Activated CD4-positive, alpha-beta T cell treated with anti-CD3 and anti-CD28 coated beads, Interleukin-2, amount 50 U/mL, for 48 hours (primary cell): ENCODE results near the gene ZGRF1.
A peak's percentile ranks its signal among the peaks of the same experiment; 100 is the strongest.
"Not testable (repeated sequence)": the region's sequence is repeated elsewhere in the genome, so short reads cannot be mapped to it uniquely, and the experiment has no call there.

ENCODE experiments used
- DNase-seq, 2 experiments: peaks; one replicate each; pipeline ENCODE4 v3.0.0-alpha.2; 2020

ZGRF1 gene, protein sequence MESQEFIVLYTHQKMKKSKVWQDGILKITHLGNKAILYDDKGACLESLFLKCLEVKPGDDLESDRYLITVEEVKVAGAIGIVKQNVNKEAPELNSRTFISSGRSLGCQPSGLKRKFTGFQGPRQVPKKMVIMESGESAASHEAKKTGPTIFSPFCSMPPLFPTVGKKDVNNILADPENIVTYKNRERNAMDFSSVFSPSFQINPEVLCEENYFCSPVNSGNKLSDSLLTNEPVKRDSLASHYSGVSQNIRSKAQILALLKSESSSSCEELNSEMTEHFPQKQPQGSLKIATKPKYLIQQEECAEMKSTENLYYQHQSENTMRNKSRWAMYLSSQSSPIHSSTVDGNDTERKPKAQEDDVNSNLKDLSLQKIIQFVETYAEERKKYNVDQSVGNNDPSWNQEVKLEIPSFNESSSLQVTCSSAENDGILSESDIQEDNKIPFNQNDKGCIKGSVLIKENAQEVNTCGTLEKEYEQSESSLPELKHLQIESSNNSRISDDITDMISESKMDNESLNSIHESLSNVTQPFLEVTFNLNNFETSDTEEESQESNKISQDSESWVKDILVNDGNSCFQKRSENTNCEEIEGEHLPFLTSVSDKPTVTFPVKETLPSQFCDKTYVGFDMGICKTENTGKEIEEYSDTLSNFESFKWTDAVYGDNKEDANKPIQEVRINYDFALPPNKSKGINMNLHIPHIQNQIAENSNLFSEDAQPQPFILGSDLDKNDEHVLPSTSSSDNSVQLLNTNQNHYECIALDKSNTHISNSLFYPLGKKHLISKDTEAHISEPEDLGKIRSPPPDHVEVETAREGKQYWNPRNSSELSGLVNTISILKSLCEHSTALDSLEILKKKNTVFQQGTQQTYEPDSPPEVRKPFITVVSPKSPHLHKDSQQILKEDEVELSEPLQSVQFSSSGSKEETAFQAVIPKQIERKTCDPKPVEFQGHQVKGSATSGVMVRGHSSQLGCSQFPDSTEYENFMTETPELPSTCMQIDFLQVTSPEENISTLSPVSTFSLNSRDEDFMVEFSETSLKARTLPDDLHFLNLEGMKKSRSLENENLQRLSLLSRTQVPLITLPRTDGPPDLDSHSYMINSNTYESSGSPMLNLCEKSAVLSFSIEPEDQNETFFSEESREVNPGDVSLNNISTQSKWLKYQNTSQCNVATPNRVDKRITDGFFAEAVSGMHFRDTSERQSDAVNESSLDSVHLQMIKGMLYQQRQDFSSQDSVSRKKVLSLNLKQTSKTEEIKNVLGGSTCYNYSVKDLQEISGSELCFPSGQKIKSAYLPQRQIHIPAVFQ (N-terminal part only)

DNA sequence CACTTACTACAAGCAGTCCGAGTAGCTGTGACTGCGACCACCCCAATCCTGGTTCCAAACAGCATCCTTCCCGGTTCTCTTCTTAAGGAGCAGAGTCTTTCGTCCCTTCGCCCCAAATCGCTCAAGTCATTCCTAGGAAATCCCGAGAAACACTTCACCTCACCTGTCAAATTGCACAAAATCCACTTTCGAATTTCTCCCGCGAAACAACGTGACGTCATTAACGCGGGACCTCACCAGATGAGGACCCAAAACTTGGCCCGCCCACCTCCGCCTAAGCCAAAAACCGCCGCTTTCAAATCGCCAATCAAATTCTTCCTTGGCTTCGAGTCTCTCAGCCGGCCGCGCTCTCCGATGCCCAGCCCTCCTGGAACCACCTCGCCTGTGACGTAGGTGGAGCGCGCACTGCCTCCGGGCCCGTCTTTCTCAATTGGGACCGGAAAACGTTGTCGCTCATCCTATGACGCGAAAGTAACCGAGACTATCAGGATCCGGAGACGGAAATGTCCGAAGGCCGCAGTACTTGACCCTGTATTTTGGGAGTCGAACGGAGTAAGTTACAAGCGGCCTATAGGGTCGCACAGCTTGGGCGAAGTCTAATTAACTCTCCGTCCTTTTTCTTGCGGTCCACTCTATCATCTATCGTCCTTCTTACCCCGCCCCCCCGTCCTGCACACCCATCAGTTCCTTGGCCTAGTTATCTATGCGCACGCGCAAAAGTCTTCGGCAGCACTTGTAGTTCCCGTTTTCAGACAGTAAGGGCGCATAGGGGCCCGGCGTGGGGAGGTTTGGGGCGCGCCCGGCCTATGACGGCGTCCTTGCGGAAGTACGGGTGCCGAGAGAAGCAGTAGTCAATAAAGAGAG, at the start of gene ZGRF1, which contains the start of gene LARP7:
Gene ZGRF1, minus strand, starts transcription at position 222 of the 864 bp plus-strand sequence. CDS start 3,733 bp downstream, outside the sequence.
Gene LARP7, plus strand, starts transcription at position 456 of the 864 bp plus-strand sequence. CDS start 7,527 bp downstream, outside the sequence.
- peak; percentile 95 to 97 for DNase-seq

DNA sequence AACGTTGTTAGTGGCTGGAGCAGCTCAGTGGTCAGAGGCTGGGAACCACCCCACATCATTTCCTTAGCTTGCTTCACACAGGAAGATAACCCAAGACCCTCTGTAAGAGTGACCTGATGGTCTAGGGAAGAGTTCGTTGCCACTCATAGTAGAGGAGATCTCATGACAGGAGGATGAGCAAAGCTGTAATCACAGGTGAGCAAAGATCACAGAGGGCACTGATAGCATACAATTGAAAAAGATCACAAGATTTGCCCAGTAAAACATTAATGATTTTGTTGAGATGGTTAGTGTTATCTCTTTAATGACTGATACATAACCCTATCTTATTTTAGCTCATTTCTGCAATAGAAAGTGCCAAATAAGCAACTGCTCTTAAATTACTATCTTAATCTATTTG, 44.3 kb upstream of the ZGRF1 start:
- no peak for DNase-seq

DNA sequence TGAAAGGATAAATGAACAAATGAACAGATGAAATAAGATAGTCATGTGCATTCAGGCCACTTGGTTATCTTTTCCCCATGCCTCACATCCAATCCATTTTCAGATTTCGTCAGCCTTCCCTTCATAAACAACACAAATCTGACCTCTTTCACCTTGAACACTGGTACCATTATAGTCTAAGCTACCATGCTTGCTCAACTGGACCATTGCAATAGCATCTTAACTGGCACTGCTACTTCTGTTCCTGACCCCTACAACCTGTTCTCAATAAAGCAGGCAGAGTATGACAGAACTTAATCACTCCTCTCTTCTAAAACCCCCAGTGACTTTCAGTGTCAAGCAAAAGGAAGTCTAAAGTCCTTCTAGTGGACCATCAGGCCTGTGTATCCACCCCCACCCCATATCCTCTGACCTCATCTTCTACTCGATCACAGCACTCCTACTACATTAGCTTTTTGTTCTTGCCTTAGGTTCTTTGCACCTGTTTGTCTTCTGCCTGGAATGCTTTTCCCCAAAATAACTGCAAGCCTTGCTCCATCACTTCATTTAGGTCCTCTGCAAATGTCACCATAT, 40.9 kb upstream of the ZGRF1 start:
- no peak for DNase-seq

DNA sequence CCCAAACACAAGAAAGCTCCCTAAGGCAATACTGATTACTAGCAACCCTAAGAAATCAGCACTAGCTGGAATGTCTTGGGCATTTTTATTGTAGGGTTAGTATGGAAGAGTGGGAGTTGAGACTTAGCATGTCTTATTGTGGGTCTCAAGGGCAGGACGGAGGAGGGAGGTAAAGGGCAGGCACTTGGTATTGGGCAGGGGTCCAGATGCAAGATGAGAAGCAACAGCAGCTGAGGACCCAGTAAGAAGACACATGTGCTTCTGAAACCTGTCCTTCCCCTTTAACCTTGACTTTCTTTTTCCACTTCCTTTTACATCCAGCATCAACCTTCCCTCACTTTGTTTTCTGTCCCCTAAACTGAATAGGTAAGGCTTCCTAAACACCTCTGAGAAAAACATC, 37.7 kb upstream of the ZGRF1 start:
- DNase-seq = no peak

DNA sequence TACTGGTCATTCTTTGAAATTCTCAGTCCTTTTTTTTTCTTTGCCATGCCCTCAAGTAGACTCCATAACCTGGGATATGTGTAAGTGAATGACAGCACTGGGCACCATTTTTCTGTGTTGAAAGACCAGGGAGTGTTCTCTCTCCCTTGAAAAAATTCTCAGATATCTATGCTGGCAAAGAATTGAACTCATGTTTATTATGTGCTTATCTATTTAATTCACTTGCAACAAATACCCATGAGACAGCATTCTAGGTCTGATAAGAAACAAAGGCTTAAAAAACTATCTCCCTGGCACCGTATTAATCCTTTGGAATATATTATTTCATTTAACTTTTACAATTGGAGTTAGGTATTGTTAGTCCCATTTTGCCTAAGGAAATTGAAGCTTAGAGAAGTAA, 37.0 kb upstream of the ZGRF1 start:
- DNase-seq = no peak

DNA sequence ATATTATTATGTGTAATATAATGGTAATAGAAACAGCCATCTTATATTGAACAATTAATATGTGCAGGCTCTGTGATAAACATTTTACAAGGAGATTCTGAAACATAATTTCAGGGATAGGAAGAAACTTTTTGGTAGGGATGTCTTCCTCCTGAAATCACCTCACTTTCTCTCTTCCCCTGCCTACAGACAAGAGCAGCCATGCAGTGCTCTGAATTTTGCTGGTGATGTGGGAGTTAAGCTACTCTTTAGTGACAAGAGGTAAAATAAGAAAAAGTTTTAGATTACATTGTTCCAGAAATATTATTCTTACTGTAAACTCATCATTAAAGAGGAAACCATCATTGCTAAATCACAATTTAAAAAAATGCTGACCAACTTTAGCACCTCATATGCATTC, 36.4 kb upstream of the ZGRF1 start:
- DNase-seq = no peak

DNA sequence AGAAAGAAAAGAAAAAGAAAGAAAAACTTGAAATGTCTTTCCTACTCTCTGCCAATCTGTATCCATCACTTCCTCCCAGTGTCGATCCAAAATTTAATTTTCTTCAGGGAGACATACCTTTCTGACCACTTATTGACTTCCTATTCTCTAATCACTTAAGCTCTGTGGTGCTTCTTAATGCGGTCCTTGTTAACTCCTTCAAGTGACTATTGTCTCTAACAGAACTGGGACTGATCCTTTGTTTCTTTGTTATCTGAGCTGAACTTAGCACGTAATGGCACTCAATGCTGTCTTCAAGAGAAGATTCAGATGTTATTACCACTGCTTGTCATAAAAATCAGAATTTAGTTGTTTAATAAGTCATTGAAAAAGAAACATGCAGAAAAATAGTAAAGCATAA, 31.4 kb upstream of the ZGRF1 start:
- DNase-seq = no peak

DNA sequence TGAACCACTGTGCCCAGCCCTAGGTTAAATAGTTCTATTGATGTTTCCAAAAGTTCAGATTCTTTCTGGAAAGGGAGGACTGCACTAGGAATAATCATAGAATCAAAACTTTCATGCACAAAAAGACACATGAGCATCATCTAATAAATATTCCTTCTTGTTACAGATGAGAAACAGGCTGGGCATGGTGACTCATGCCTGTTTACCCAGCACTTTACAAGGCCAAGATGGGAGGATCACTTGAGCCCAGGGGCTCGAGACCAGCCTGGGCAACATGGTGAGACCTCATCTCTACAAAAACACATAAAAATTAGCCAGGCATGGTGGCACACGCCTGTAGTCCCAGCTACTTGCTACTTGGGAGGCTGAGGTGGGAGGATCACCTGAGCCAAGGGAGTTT, 27.9 kb upstream of the ZGRF1 start:
- no peak for DNase-seq

DNA sequence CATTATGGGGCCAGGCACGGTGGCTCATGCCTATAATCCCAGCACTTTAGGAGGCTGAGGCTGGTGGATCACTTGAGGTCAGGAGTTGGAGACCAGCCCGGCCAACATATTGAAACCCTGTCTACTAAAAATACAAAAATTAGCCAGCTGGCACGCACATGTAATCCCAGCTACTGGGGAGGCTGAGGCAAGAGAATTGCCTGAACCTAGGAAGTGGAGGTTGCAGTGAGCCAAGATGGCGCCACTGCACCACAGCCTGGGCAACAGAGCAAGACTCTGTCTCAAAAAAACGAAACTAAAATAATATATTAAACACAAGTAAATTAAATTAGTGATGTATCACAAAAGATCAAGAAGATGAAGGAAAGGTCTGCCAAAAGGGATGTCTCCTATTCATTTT, 19.4 kb upstream of the ZGRF1 start:
- DNase-seq = not testable (repeated sequence)

DNA sequence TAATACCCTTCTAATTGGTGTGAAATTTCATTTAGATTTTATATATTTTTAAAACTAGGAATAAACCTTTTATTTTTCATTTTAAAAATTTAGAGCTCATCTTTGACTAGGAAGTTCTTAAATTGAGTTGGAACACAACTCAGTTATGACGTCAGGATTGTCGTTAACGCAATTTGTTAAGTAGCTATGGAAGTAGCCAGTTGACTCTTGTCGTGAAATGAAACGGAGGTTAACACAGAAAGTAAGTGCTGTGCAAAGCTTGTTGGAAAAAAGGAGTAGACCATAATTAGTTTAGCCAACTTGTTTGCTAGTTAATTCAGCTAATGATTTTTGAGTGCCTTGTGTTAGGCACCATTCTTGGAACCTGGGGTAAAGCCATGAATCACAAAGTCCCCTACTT, 18.6 kb upstream of the ZGRF1 start:
- DNase-seq = no peak

DNA sequence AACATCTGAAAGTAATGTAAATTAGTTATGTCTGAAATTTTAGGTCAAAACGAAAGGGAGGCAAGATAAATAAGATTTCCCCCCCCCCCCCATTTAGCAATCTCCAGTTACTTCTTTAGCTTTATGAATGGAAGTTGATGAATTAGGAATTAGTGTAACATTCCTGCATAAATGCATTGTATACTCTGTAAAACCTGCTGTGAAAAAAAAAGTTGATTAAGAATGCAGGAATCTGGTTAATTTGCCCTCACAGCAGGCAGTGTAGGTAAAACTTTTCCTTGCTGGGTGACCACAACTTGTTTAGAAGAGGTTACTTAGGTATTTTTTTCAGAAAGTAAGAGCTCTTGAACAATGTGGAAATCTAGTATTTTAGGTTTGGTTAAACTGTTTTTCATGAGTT, 15.5 kb upstream of the ZGRF1 start:
- DNase-seq = no peak

DNA sequence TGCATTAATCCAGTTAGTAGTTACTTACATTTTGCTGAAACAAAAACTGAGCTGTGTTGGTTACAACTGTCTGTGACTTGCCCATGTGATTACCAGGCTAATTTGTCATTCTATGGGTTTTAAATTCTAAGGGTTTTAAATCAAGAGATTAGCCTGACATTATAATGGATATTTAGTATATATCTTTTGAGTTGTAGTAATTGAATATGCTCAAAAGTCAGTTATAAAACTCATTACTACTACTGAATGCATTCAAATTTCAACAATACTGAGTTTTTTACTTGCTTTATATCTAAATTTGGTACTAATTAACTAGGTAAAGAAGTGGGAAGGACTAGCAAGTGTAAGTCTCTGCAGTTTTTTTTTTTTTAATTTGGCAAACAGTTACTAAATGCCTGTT, 14.9 kb upstream of the ZGRF1 start:
- DNase-seq = no peak

DNA sequence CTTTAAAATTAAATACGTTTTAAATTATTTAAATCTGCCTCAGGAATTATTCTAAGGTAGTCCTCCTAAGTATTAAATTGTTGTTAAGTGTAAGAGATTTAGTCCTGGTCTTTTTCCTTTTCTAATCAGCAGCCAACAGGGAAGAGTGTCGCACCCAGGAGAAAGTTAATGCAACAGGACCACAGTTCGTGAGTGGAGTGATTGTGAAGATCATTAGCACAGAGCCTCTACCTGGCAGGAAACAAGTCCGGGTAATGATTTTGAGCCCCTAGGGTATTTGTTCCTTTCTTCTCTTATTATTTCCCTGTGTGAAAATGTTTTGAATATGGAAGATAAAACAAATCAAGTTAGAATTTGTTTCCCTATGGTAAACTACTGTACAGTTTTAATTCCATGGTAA, 13.6 kb upstream of the ZGRF1 start:
- no peak for DNase-seq

DNA sequence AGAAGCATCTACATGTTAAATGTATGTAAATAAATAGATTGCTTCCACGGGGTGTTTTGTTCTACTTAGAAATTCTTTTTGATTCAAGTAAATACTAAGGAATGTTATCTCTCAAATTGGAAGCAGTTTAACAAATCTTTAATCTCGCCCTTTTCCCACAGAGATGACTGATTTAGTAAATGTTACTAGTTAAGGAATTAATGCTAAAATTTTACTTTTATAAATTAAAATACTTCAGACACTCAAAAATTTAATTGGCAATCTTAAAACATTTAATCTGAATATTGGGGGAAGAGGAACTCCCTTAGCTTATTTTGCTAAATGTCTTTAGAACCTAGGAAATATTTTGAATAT, 12.3 kb upstream of the ZGRF1 start:
- no peak for DNase-seq

DNA sequence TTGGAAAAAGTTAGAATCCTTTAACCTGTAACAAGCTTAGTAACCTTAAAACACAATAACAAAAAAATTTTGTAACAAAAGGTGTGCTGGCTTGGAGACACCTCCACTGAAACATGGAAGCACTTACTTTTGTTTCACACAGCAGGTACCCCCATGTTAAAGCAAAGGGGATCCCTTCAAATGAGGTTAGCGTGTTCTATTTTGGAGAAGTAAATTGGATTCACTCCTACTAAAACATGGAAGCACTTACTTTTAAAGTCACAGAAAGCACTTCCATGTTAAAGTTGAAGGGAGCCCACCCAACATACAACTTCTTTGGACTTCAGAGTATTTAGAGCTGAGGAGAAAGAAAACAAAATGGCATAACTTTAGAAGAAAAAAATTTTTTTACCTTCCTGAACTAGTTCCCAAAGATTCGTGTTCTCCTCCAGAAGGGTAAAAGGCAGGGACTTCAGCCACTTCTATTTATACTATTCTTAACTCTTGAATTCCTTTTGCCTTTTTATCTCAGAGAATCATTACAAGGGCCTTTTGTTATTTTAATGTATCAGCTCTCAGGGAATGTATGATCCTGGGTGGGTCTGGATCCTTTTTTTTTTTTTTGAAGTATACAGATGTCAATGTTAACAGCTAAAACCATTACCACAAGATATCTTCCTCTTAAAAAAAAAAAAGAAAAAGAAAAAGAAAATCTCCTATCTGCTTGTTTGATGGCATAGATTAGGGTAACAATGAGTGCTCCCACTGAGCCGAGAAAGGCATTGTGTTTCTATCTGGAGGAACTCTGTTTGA, 11.8 kb upstream of the ZGRF1 start:
- DNase-seq = no peak

DNA sequence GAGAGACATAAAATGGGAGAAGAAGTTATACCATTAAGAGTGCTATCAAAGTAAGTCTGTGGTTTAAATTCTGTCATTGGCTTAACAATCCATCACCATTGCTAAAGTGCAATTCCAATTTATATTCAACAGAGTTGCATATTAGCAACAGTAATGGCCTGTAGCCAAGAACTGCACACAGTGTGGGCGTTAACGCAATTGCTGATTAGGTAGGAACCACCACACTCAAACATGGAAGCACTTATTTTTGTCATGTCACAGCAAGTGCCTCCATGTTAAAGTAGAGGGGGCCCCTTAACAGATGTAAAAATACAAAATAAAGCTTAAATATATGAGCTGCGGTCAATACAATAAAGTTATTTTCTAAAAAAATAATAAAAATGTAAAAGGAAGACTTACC, 11.1 kb upstream of the ZGRF1 start:
- DNase-seq = no peak

DNA sequence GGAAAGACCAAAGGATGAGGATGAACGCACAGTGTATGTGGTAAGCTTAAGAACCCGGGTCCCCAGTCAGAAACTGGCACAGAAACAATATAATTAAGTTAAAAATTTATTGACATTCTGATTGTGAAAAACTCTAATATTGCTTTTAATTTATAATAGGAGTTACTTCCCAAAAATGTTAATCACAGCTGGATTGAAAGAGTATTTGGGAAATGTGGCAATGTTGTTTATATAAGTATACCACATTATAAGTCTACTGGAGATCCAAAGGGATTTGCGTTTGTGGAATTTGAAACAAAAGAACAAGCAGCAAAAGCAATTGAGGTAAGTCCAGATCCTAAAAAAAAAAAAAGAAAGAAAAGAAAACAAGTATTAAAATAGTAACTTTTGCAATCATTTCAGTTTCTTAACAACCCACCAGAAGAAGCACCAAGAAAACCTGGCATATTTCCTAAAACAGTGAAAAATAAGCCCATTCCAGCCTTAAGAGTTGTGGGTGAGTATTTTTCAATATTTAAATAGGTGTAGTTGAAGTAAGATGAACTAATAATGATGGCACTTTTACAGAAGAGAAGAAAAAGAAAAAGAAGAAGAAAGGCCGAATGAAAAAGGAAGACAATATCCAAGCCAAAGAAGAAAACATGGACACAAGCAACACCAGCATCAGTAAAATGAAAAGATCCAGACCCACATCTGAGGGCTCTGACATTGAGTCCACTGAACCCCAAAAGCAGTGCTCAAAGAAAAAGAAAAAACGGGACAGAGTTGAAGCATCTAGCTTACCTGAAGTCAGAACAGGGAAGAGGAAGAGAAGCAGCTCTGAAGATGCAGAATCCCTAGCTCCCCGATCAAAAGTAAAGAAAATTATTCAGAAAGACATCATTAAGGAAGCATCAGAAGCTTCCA, 10.2 kb upstream of the ZGRF1 start:
- DNase-seq = no peak

DNA sequence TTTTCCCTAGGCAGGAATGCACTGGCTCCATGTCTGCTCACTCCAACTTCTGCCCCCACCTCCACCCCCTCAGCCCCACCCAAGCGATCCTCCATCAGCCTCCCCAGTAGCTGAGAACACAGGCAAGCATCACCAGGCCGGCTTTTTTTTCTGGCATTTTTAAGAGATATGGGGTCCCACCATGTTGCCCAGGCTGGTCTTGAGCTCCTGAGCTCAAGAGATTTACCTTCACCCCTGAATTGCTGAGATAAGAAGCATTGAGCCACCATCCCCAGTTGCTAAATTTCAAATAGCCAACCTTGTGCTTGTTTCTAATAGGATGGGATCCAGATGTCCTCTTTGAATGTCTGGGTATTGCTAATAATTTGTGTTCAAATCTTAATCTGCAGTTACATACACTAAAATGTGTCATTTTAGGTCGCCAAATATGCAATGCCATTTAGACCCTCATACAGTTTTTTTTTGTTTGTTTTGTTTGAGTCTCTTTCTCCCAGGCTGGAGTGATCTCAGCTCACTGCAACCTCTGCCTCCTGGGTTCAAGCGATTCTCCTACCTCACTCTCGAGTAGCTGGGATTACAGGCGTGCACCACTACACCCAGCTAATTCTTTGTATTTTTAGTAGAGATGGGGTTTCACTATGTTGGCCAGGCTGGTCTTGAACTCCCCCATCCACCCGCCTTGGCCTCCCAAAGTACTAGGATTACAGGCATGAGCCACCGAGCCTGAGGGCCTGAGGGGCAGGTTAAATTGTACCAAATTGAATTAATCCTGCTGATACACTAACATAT, 9.0 kb upstream of the ZGRF1 start:
- no peak for DNase-seq
